NK-92 treated with Interleukin-12 subunit alpha and Interleukin-12 subunit beta, amount 100 ng/mL, for 24 hours (cell line): ENCODE results near the gene PPP3CA.

Experiments used
- DNase-seq: peaks from one replicate; lab custom pipeline; 2025; lab: John Stamatoyannopoulos, UW

Gene PPP3CA

GRCh38 chr4:101331017-101331416 lies 16.3 kb downstream of the PPP3CA start:
- no peak for DNase-seq

GRCh38 chr4:101329592-101329991 lies 17.7 kb downstream of the PPP3CA start:
- no peak for DNase-seq

- DNase-seq = no peak
Measured at GRCh38 chr4:101328063-101328602, 19.2 kb downstream of the PPP3CA start.

- DNase-seq = no peak
Measured at GRCh38 chr4:101326576-101326975, 20.8 kb downstream of the PPP3CA start.

- DNase-seq = no peak
Measured at GRCh38 chr4:101322743-101323142, 24.6 kb downstream of the PPP3CA start.

- DNase-seq = no peak
Measured at GRCh38 chr4:101321481-101322042, 25.8 kb downstream of the PPP3CA start.

GRCh38 chr4:101315786-101316185 lies 31.5 kb downstream of the PPP3CA start:
- no peak for DNase-seq

GRCh38 chr4:101315041-101315440 lies 32.3 kb downstream of the PPP3CA start:
- no peak for DNase-seq

- DNase-seq = no peak
Measured at GRCh38 chr4:101309925-101310324, 37.4 kb downstream of the PPP3CA start.

GRCh38 chr4:101307899-101308298 lies 39.4 kb downstream of the PPP3CA start:
- DNase-seq = no peak

GRCh38 chr4:101306764-101307615 lies 40.3 kb downstream of the PPP3CA start:
- no peak for DNase-seq

GRCh38 chr4:101306225-101306624 lies 41.1 kb downstream of the PPP3CA start:
- DNase-seq = no peak

GRCh38 chr4:101304916-101305315 lies 42.4 kb downstream of the PPP3CA start:
- DNase-seq = no peak

GRCh38 chr4:101299899-101300540 lies 47.3 kb downstream of the PPP3CA start:
- no peak for DNase-seq

GRCh38 chr4:101299021-101299420 lies 48.3 kb downstream of the PPP3CA start:
- DNase-seq = no peak

- no peak for DNase-seq
Measured at GRCh38 chr4:101295691-101296090, 51.6 kb downstream of the PPP3CA start.

GRCh38 chr4:101294597-101294996 lies 52.7 kb downstream of the PPP3CA start:
- no peak for DNase-seq

- no peak for DNase-seq
Measured at GRCh38 chr4:101292901-101293300, 54.4 kb downstream of the PPP3CA start.

- no peak for DNase-seq
Measured at GRCh38 chr4:101292214-101292613, 55.1 kb downstream of the PPP3CA start.

- DNase-seq = no peak
Measured at GRCh38 chr4:101291198-101291597, 56.1 kb downstream of the PPP3CA start.

GRCh38 chr4:101290654-101291053 lies 56.7 kb downstream of the PPP3CA start:
- DNase-seq = no peak

GRCh38 chr4:101289306-101289705 lies 58.0 kb downstream of the PPP3CA start:
- DNase-seq = no peak
